Fibroblast of villous mesenchyme (primary cell): Measurements from ENCODE around the gene BOC. TPM values are rescaled to one million over a fixed set of nuclear protein-coding genes. Genes with fewer than 3 reads are reported as not detected.

Source experiments
- DNase-seq: peaks from one replicate; pipeline ENCODE4 v3.0.0-alpha.2; 2010; ENCODE audit warnings: low read depth
- H3K4me3 ChIP-seq: 2 replicates; pipeline ENCODE4 v1.5.1; 2011; ENCODE audit warnings: low read depth, mild to moderate bottlenecking, low read length
- CTCF ChIP-seq: IDR thresholded peaks from 2 replicates; pipeline ENCODE4 v1.5.1; 2012; ENCODE audit warnings: low read depth, mild to moderate bottlenecking, low read length; ENCODE audit not compliant: insufficient read depth
- total RNA-seq: library from RNA; depleted of rRNA; stranded (reverse); fragments of >200 nt; gene quantifications from 2 replicates; pipeline ENCODE4 v1.2.3, GENCODE V29; 2012

Gene BOC
- total RNA-seq, 1 donor: 14.2 TPM

GRCh38 chr3:113193288-113193687 is 18.1 kb upstream of the BOC start:
- TF ChIP-seq CTCF: no peak
- no peak overlapping the region for H3K4me3 ChIP-seq
- no peak for DNase-seq

GRCh38 chr3:113193719-113194118 is 17.6 kb upstream of the BOC start:
- no peak for DNase-seq
- H3K4me3 ChIP-seq: no peak overlapping the region
- no peak for TF ChIP-seq CTCF

GRCh38 chr3:113194823-113195401 is 16.4 kb upstream of the BOC start:
- no peak for TF ChIP-seq CTCF
- H3K4me3 ChIP-seq: no peak overlapping the region
- DNase-seq: no peak

GRCh38 chr3:113200351-113200750 is 11.0 kb upstream of the BOC start:
- DNase-seq: no peak
- no peak overlapping the region for H3K4me3 ChIP-seq
- no peak for TF ChIP-seq CTCF

- DNase-seq: no peak
- H3K4me3 ChIP-seq: no peak overlapping the region
- no peak for TF ChIP-seq CTCF
Measured at GRCh38 chr3:113200946-113201345, 10.4 kb upstream of the BOC start.

- no peak for DNase-seq
- no peak for TF ChIP-seq CTCF
- H3K4me3 ChIP-seq: no peak overlapping the region
Measured at GRCh38 chr3:113204371-113204770, 7.0 kb upstream of the BOC start.

GRCh38 chr3:113205481-113205880 is 5.9 kb upstream of the BOC start:
- DNase-seq: no peak
- TF ChIP-seq CTCF: no peak
- H3K4me3 ChIP-seq: no peak overlapping the region
